GM19328 (cell line): ENCODE data around the gene PER2.
"Not testable (repeated sequence)": the region's sequence is repeated elsewhere in the genome, so short reads cannot be mapped to it uniquely, and the experiment has no call there.

ENCODE experiments used
- ATAC-seq: cut with Tn5 transposase; IDR thresholded peaks from one replicate; pipeline ENCODE4 v1.9.1; 2021; ENCODE audit warnings: mild to moderate bottlenecking, moderate library complexity; ENCODE audit not compliant: unreplicated experiment

PER2 gene, protein sequence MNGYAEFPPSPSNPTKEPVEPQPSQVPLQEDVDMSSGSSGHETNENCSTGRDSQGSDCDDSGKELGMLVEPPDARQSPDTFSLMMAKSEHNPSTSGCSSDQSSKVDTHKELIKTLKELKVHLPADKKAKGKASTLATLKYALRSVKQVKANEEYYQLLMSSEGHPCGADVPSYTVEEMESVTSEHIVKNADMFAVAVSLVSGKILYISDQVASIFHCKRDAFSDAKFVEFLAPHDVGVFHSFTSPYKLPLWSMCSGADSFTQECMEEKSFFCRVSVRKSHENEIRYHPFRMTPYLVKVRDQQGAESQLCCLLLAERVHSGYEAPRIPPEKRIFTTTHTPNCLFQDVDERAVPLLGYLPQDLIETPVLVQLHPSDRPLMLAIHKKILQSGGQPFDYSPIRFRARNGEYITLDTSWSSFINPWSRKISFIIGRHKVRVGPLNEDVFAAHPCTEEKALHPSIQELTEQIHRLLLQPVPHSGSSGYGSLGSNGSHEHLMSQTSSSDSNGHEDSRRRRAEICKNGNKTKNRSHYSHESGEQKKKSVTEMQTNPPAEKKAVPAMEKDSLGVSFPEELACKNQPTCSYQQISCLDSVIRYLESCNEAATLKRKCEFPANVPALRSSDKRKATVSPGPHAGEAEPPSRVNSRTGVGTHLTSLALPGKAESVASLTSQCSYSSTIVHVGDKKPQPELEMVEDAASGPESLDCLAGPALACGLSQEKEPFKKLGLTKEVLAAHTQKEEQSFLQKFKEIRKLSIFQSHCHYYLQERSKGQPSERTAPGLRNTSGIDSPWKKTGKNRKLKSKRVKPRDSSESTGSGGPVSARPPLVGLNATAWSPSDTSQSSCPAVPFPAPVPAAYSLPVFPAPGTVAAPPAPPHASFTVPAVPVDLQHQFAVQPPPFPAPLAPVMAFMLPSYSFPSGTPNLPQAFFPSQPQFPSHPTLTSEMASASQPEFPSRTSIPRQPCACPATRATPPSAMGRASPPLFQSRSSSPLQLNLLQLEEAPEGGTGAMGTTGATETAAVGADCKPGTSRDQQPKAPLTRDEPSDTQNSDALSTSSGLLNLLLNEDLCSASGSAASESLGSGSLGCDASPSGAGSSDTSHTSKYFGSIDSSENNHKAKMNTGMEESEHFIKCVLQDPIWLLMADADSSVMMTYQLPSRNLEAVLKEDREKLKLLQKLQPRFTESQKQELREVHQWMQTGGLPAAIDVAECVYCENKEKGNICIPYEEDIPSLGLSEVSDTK (N-terminal part only)

DNA sequence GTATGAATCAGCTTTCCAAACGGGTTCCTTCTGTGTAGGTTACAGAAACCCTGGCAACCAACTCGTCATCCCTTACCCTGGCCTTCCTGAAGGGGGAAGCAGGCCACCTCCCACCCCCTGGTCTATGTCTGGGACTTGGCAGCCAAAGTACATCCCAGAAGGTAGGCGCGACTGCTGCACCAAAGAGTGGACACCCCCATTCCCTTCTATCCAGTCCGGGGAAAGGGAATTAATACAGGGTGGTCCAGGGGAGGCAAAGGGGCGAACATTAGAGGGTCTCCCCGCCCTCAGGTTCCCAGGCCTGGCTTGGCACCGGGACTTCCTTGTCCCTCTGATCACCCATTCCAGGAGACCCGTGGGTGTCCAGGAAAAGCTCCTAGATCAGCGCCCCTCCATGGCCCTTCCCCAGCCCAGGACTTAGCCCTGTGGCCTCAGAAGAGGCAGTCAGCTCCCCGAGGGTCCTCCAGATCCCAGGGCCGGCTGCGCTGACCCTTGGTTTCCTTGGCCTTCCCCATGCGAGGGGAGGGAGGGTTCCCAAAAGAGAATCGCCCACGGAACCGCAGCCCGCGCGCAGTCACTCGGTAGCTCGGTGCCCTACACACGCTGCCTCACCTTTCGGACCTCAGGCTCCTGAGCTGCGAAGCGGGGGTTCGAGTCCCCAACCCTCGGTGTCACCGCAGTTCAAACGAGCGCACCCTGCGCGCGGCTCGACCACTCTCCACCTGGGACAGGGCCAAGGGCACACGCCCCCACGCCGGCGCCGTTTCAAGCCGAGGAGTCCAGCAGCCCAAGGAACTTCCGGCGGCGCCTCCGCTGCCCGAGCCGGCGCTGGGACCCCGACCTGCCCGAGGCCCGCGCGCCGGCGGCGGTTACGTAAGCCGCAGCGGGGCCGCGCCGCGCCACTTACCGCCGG lies at the start of gene PER2:
PER2 (minus strand) TSS at position 874 of the 913 bp plus-strand sequence. CDS start 10,674 bp downstream, outside the sequence.
- ATAC-seq: peak; percentile 33

DNA sequence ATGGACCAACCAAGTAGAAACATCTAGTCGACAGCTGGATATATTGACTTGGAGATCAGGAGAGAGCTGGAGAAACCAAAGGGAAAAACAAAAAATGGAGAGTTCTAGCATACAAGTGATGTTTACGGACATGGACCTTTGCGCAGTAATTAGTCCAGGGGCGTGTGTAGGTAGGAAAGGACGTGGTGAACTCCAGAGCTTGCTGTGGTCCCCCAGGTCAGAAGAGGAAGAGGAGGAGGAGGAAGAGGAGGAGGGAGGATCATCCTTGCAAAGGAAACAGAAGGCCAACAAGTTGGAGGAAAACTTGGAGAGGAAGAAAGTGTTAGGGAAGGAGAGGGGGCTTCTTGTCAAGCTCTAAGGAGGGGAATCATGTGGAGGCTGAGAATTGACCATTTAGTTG lies 49.4 kb upstream of the PER2 start:
- ATAC-seq: no peak

DNA sequence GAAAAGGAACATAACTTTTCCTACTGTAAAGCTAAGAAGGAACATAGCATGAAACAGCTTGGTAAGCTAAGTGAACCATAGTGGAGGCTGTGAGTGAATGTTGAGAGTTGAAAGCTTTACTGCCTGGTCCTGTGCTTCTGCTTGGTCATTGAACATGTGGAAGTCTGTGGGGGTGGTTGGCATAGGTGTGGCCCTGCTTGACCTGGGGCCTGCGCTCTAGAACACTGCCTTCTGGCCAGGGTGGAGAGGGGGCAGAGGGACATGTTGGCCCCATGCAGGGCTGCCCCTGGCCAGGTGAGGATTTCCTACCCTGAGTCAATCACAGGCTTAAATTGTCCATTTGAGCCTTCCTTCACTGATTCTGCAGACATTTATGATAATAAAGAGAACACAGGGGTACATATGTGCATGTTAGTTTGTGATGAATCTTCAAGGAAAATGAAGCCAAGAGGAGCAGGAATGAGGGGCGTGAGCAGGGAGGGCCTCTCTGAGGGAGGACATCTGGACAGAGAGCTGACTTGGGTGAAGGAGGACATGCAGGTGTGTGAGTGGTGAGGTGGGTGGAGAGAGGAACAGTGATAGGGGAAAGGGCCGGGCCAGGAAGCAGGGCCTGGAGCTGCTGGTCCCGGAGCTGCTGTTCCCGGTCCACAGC lies 48.5 kb upstream of the PER2 start:
- no peak for ATAC-seq

DNA sequence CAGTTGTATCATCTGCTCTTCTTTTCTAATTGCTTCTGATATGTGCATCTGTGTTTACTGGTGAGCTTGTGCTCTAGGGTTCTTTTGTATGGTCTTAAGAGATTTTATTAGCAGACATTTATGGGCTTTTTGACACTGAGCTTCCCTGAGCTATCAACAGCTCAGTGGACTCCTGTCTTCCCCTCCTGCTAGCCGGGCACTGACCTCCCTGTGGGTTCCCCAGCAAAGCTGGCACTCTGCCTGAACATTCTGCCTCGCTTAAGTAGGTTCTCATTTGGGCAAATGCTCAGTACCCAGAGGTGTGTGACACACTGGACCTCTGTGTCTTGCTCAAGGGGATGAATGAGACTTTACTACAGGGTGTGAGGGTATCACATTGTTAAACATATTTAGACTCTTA lies 47.7 kb upstream of the PER2 start:
- ATAC-seq: no peak

DNA sequence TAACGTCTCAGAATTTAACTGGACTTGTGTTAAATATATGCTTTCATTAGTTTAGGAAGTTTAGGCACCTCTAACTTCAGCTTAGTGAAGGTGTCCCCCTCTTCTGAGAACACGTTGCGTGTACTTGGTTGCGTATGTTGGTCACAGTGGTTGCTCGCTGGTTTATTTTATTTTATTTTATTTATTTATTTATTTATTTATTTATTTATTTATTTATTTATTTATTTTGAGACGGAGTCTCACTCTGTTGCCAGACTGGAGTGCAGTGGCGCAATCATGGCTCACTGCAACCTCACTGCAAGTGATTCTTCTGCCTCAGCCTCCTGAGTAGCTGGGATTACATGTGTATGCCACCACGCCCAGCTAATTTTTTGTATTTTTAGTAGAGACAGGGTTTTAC lies 47.2 kb upstream of the PER2 start:
- ATAC-seq: not testable (repeated sequence)

DNA sequence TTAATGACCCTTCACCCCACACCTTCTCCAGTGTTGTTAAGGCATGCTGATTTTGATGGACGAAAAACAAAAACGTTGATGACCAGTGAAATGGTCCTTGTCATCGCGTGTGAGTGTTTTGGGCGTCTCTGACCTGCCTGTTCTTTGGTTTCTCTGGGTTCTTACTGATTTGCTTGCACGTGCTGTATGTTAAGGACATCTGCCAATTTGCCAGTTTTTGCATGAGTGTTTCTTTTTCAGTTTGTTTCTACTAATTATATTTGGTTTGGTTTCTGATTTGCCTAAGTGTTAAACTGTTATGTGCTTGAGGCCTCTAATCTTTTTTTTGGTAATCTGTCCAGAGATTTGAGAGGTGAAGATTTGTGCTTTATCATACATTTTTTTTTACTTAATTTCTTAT lies 46.5 kb upstream of the PER2 start:
- ATAC-seq: no peak

DNA sequence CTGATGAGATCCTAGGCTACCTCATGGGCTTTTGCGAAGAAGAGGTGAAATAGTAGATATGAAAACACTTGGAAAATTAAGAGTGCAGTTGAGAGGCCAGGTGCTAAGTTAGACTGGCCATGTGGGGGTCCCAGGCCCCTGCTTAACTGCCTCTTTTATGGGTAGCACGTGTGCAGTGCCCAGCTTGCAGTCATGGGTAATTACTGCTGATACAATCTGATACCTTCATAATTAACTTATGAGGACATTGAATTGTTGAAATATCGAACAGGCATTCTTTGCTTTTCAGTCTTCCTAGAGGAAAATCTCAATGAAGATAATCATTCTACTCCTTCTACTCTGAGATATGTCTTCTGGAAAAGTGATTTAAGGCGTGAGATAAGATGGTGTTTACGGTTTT lies 43.5 kb upstream of the PER2 start:
- ATAC-seq: no peak

DNA sequence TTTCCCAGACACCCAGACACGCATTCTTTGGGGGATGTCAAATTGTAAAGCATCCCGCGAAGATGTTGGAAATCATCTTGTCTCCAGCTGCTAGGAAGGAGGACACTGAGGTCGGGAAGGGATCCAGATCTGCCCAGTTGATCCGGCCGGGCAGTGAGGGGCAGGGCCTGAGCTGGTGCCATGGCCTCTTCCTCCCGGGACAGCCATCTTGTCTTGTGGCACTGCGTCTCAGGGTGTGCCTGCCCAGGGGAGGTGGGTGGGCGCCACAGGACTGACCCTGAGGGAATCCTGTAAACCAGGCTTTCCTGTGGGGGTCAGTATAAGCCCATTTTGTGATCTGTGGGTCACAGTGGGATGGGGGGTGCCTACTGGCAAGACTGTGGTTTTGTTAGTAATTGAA lies 42.0 kb upstream of the PER2 start:
- ATAC-seq: no peak

DNA sequence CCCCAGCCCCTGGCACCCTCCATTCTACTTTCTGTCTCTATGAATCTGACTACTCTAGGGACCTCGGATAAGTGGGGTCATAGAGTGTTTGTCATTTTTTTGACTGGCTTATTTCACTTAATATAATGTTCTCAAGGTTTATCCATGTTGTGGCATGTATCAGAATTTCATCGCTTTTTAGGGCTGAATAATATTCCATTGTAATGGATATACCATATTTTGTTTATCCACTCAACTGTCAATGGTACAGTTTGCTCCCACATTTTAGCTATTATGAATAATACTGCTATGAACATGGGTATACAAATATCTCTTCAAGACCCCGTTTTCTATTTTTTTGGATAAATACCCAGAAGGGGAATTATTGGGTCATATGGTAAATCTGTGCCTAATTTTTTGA lies 39.3 kb upstream of the PER2 start:
- no peak for ATAC-seq

DNA sequence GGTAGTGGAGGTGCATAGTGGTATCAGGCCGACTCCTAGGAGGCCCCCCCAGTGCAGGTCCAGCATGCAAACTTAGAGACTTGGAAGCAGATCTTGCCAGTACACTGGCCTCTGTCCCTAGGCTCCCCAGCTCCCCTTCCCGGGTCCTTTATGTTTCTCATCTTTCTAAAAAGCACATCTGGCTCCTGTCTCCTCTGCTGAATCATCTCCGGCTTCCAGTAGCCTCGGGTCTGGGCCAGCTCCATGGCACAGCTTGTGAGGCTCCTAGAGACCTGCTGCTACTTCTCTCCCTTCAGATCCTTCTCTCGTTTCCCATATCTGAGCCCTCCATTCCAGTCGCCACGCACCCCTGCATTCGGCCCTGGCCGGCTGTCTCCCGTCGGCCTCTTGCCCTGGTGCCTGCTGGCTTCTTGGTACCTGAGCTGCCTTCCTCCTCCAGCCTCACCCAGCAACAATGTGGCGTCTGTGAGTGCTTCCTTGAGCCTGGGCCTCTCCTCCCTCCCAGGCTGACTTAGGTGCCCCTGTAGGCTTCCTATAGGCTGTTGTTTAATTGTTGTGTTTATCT lies 38.5 kb upstream of the PER2 start:
- ATAC-seq: no peak

DNA sequence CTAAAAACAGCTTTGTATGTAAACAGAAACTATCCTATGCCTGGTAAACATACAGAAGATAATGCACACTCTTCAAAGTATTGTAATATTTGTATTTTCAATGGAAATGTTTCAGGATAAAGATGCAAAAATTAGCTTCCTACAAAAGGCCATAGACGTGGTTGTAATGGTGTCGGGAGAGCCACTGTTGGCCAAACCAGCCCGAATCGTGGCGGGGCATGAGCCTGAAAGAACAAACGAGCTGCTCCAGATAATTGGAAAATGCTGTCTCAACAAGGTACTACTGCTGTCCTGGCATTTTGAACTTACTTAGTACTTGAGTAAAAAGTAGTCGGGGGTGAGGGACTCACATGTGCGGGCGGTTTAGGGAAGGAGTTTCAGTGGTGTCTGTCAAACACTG lies 37.3 kb upstream of the PER2 start:
- no peak for ATAC-seq

DNA sequence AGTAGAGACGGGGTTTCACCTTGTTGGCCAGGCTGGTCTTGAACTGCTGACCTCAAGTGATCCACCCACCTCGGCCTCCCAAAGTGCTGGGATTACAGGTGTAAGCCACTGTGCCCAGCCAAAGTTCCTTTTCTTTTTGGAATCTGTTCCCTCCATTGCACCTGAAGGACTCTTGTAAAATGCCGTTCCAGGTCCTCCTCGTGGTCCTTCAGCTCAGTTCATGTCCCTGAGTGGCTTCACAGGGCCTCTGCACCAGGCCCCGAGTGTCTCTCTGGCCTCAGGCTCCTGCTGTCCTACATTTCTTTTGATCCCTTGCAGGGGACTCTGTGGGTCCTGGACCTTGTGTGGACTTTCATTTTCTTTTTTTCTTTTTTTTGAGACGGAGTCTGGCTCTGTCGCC lies 35.8 kb upstream of the PER2 start:
- ATAC-seq: not testable (repeated sequence)

DNA sequence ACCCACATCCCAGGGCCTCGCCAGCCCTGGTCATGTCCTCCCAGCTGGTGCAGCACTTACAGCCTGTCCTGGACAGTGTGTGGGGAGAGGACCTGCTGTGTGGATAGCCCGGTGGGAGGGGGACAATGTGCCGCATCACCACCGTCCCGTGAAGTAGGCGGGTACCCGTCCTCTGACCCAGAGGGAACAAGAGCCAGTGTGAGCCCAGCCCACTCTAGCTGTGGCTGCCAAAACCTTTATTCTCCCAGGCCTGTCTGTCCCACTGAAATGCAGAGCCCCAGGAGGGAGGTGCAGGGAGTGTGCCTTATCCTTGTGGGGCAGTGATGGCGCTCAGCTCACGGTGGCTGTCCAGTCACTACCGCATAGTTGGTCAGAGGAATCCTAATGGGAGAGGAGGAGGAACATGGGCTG lies 33.6 kb upstream of the PER2 start:
- no peak for ATAC-seq

DNA sequence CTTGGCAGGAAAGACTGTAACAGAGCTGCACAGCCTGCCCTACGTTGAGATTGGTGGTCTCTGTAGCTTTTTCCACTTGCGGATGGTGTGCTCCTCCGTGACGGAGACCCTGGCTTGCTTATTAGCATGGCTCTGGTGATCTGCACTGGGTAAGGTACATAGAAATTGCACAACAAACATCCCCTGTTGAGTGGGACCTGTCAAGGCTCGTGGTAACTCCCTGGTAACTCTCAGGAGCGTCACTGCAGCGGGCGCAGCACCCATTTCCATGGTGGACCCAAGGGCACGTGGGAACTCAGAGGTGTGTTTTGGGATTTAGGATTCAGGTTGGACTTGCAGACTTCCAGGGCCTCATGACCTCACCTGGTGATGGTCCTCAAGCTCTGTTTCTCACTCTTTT lies 33.1 kb upstream of the PER2 start:
- no peak for ATAC-seq

DNA sequence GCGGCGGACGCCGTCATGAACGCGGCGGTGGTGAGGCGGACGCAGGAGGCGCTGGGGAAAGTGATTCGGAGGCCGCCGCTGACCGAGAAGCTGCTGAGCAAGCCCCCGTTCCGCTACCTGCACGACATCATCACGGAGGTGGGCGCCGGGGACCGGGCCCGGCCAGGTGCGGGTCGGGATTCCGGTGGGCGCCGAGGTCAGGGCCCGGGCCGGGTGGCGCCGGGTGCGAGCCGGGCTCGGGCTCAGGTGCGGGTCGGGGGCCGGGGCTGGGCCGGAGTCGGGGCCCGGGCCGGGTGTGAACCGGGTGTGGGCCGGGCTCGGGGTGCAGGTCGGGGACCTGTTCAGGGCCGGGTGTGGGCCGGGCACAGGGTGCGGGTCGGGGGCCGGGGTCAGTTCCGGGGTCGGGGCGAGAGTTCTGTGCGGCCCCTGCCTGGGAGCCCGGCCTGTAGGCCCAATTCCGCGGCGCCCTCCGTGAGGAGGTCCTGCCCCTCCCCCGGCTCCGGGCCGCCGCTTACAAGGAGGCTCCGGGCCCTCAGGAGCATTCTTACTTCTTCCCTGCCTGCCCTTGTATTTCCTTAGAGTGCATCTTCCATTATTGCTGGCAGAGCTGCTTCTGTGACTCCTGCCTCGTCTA lies 32.4 kb upstream of the PER2 start:
- ATAC-seq: peak; percentile 33

DNA sequence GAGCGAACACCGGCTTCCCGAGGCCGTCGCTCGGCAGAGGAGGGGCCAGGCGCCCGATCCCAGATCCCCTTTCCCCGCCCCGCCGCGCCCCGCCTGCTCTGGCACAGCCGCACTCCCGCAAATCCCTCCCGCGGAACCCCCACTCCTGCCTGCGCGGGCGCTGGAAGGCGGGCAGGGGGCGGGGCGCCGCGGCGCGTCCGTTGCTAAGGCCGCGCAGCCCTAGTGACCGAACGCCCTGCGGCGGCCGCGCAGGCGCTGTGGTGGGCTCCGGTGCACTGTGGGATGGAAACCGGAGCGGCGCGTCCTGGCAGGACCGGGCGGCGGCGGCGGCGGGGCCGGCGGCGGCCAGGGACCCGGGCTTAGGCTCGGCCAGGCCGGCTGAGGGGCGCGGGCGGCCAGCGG lies 31.8 kb upstream of the PER2 start, which contains the start of gene TRAF3IP1:
TRAF3IP1 (plus strand) TSS at position 273 of the 402 bp plus-strand sequence. CDS start 145 bp downstream, outside the sequence.
- peak; percentile 97 for ATAC-seq

DNA sequence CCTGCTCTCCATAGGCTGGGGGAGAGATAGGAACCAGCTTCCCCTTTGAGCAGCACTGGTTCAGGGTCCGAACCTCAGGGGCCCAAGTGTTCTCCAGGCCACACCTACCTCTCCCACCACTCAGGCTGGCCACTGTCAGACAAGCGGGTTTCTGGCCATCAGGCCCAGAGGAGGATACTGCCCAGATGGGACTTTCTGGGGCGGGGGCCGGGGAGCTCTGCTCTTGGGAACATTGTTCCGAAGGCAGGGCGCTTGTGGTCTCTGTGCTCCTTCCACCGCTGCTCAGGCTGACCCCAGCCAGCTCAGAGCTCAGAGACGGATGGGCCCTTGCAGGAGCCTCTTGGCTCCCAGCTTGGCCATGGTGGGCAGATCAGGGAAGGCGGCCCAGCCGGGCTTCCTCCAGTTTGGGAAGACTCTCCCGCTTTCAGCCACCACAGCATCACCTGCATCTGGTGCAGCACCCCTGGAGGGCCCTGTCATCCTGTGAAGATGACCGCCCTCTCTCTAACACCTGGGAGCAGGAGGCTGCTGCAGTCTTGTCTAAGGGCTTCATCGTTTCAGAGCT lies 26.7 kb upstream of the PER2 start:
- ATAC-seq: no peak

DNA sequence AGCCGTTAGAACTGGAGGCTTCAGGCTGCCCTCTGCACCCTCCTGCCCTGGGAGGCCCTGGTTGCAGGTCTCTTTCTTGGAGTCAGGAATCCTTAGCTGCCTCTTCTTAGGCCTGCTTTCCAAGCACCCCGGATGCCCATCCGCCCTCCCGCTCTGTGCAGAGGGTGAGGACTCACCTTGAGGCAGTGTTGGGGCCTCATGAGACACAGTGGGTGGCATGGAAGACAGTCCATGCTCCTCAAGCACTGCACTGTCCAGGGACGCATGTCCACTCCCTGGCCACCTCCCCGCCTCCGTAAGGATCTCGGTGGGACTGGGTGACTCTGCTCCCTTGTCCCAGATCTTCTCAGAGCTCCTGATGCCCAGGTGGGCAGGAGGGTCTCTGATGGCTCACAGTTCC lies 26.2 kb upstream of the PER2 start:
- no peak for ATAC-seq

DNA sequence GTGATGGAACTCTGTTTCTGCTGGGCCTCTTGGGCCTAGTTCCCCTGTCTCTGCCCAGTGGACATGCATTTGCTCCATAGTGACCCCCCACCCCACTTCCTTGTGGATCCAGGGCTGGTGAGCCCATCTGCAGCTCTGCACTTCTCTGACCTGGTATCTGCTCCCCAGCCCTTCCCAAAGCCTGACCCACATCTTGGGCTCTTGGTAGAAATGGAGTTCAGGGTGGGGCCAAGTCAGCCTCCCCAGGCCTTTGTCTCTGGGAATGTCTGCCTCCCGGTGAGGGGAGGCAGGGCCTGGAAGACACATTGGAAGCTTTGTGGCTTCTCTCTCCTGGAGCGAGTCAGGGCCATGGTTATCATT lies 25.6 kb upstream of the PER2 start:
- ATAC-seq: no peak
